ENCODE data around the gene CACNA1C.

GRCh38 chr12:2344476-2344875 is 291.7 kb downstream of the CACNA1C start:
- TF ChIP-seq EZH2 (IDR thresholded peaks at IDR 0.05; ENCODE audit: low read depth) = no peak
- TF ChIP-seq CTCF (conservative IDR thresholded peaks at IDR 0.05) = no peak

All from PC-9 (cell line).